Measurements from ENCODE around the gene DCP2.

Gene DCP2

DNA sequence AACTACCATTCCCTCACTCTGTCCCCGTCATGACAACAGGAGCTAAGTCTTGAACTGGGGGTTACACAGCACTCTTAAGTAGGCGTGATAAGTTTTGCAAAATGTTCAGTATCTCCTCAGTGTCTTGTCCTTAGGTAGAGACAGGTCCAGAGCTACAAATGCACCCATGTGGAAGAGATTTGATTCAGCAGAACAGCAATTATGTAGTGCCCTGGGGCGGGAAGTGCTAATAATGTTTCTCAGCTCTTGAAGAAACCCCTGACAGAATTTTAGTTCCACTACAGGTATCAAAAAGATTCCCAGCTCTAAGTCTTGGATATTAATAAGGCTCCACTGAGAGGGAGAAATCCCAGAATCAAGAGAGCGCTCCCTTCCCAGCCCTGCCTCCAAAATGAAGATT is 49.6 kb downstream of the DCP2 start:
- TF ChIP-seq, protein P1, sequence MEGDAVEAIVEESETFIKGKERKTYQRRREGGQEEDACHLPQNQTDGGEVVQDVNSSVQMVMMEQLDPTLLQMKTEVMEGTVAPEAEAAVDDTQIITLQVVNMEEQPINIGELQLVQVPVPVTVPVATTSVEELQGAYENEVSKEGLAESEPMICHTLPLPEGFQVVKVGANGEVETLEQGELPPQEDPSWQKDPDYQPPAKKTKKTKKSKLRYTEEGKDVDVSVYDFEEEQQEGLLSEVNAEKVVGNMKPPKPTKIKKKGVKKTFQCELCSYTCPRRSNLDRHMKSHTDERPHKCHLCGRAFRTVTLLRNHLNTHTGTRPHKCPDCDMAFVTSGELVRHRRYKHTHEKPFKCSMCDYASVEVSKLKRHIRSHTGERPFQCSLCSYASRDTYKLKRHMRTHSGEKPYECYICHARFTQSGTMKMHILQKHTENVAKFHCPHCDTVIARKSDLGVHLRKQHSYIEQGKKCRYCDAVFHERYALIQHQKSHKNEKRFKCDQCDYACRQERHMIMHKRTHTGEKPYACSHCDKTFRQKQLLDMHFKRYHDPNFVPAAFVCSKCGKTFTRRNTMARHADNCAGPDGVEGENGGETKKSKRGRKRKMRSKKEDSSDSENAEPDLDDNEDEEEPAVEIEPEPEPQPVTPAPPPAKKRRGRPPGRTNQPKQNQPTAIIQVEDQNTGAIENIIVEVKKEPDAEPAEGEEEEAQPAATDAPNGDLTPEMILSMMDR (IDR thresholded peaks at IDR 0.05; ENCODE audit: low read depth, low read length, missing control alignments) = no peak
- DNase-seq (ENCODE audit: extremely low read depth, low read depth) = no peak
- H3K4me3 ChIP-seq (replicated peaks; ENCODE audit: low read depth, low read length) = no peak overlapping the region

DNA sequence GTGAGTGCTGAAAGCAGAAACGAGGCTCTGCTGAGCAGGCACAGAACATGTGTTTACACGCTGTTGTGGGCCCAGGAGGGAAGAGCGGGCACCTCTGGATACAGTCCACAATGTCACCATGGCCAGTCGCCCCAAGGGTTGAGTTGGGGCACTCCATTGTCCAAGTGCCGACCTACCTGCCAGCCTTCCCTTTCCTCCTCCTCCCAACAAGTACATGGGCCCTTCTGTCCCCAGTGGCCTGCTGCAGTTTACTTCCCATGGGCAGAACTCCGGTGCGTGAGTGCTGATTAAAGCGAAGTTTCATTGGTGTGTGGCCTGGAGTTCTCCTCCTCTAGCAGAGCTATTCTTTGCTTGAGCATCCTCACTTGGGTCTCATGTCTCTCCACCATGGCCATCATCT is 50.4 kb downstream of the DCP2 start:
- TF ChIP-seq, protein P1 (IDR thresholded peaks at IDR 0.05; ENCODE audit: low read depth, low read length, missing control alignments) = no peak
- H3K4me3 ChIP-seq (replicated peaks; ENCODE audit: low read depth, low read length) = no peak overlapping the region
- DNase-seq (ENCODE audit: extremely low read depth, low read depth) = no peak

DNA sequence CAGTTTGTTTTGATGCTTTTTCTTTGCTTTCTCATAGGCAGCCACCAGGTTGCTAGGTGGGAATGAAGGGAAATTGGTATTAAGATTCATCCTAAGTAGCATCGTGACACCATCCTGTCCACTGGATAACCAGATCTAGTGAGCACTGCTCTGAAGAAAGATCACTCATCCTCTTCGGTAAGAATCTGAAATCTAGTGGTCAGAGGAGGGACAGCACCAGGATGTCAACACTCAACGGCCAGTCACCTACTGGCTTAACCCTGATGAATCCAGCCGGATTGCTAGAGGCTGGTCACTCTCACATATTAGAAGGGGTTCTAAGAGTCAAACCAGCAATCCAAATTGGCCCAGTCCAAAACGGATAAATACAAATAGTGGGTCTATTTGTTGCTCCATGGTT is 50.8 kb downstream of the DCP2 start:
- H3K4me3 ChIP-seq (replicated peaks; ENCODE audit: low read depth, low read length) = no peak overlapping the region
- TF ChIP-seq, protein P1 (IDR thresholded peaks at IDR 0.05; ENCODE audit: low read depth, low read length, missing control alignments) = no peak
- no peak for DNase-seq (ENCODE audit: extremely low read depth, low read depth)

DNA sequence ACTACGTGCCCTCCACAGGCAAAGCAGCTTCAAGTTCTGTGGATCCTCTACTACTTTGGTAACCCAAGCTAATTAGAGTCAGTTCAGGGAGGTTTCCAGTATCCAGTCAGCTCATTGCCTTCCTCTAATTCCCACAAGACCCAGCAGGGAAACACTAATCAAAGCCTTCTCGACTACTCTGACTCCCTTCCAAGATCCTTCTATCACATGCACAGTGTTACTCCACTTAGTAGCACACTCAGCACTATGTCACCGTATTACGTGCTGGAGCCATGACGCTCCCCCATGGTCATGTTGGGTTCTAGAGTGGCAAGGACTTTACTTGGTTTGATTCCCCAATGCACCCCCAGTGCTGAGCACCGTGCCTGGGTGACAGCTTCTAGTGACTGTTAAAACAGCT is 53.0 kb downstream of the DCP2 start:
- DNase-seq (ENCODE audit: extremely low read depth, low read depth) = no peak
- TF ChIP-seq, protein P1 (IDR thresholded peaks at IDR 0.05; ENCODE audit: low read depth, low read length, missing control alignments) = no peak
- H3K4me3 ChIP-seq (replicated peaks; ENCODE audit: low read depth, low read length) = no peak overlapping the region

DNA sequence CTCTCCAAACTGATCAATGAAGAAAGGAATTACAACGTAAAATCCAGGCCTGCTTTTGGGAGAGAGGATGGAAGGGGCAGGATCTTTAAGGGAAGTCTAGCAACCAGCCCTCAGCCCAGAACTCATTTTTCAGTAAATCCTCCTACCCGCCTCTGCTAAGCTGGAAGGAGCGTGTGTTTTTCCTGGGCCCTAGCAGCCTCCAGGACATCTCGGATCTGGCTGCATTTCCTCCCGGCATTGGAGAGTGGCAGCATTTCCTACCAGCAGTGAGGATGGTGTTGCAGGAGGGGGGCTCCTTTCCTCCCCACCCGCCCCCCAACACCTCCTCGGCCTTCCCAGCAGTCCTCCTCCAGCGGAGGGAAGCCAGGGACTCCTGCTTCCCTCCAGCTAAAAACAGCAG is 54.5 kb downstream of the DCP2 start:
- H3K4me3 ChIP-seq (replicated peaks; ENCODE audit: low read depth, low read length) = no peak overlapping the region
- DNase-seq (ENCODE audit: extremely low read depth, low read depth) = no peak
- TF ChIP-seq, protein P1 (IDR thresholded peaks at IDR 0.05; ENCODE audit: low read depth, low read length, missing control alignments) = no peak

DNA sequence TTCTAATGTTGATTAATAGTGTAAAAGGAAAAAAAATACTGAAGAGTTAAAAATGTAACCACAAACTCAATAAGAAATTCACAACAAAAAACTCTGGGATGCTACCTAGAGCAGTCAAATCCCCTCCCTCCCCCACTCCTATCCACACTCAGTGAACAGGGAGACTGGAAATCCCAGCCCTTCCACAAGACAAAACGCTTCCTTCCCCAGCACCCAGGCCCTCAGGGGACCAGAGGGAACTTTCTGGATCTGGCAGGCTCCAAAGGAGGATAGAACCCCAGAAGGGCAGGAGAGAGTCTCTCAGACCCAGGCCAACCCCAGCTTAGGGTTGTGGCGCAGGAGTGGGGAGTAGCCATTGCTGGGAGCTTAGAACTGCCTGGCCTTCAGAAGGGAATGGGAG is 55.0 kb downstream of the DCP2 start:
- DNase-seq (ENCODE audit: extremely low read depth, low read depth) = no peak
- TF ChIP-seq, protein P1 (IDR thresholded peaks at IDR 0.05; ENCODE audit: low read depth, low read length, missing control alignments) = no peak
- H3K4me3 ChIP-seq (replicated peaks; ENCODE audit: low read depth, low read length) = no peak overlapping the region

DNA sequence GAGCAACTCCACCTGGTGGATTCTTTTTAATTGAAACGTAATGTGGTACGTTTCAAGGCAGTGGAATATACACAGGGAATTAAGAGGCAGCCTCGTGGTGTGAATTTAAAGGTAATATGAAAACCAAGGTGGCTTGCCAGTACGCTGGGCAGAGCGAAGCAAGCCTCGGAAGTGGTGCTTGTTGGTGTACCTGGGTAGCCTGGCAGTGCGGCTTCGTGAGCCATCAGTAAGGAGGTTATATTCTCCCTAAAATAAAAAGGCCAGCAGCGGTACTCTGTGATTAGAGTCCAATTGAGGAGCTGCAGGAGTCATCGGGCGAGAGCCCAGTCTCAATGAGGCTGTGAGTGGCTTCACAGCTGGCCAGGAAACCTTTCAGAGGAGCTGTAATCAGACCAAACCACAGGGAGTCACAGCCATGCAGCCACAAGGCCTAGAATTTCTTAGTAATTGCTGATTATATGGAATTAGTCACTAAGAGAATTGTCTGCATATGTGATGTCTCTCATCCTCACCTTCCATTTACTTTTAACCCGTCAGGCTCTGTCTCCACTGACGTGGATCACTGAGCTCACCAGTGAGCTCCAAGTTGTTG is 57.7 kb downstream of the DCP2 start:
- peak; percentile 61 for DNase-seq (ENCODE audit: extremely low read depth, low read depth)
- H3K4me3 ChIP-seq (replicated peaks; ENCODE audit: low read depth, low read length) = no peak overlapping the region
- TF ChIP-seq, protein P1 (IDR thresholded peaks at IDR 0.05; ENCODE audit: low read depth, low read length, missing control alignments) = no peak

Data from HFF-Myc (cell line).